ENCODE measurements around the gene ATP5PD. TPM values are rescaled to one million over a fixed set of nuclear protein-coding genes. Genes with fewer than 3 reads are reported as not detected.

Gene ATP5PD
- total RNA-seq (2014; rRNA removed; shearing (Covaris generic)), result 337 and 350 TPM in 2 replicates

DNA sequence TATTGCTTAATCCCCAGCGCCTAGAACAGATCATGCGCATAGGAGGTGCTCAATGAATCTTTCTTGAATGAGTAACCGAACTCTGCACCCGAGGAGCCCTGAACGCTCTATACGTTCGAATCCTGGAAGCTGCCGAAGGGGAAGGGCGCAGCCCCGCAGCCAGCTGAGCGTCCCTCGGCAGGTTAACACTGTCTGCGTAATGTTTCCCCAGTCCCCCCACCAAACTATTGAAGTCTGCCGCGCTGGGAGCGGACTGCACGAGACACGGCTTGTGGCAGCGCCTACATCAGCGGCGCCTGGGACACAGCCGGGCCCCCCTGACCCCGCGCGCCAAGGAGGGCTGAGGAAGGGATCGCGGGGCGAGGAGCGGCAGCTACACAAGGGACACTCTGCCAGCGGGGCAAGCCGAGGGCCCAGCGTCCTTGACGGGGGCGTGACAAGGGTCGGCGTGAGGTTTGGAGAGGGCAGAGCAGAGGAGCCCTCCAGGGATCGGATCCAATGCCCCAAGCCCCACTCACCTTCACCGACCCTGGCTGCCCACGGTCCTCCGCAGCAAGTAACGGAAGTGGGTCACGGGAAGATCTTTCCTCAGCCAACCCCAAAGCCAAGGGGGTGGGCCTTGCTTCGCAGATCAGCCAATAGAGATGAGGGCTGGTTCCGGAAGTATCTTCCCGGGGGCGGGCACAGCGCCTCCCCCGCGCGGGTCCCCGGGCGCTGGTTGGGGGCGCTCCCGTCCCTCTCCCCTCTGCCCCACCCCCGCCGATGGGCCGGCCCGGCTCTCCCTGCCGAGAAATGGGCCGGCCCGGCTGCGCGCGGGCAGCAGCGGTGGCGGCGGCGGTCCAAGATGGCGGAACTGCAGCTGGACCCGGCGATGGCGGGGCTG is at the start of gene ATP5PD, which contains the start of gene KCTD2:
Gene ATP5PD (minus strand): TSS at position 563 of the 883 bp plus-strand sequence. CDS start 4,319 bp downstream, outside the sequence.
Gene KCTD2 (plus strand): TSS at position 819 of the 883 bp plus-strand sequence. CDS start 26 bp downstream, at position 845.
- Histone ChIP-seq H3K4me3 (peak within 1 kb of the TSS; percentile 94), H3K27me3 (no peaks in the 10 kb centered on the region), H3K27ac (peak within 1 kb of the TSS; percentile 56), H3K4me1 (no peaks in the 10 kb centered on the region; the same call in 1 of the 2 replicates), H3K36me3 (peaks cover 17% of the 10 kb centered on the region), H3K9me3 (replicated peaks) (no peaks in the 10 kb centered on the region)
- DNase-seq, result peak; percentile 98 to 99

DNA sequence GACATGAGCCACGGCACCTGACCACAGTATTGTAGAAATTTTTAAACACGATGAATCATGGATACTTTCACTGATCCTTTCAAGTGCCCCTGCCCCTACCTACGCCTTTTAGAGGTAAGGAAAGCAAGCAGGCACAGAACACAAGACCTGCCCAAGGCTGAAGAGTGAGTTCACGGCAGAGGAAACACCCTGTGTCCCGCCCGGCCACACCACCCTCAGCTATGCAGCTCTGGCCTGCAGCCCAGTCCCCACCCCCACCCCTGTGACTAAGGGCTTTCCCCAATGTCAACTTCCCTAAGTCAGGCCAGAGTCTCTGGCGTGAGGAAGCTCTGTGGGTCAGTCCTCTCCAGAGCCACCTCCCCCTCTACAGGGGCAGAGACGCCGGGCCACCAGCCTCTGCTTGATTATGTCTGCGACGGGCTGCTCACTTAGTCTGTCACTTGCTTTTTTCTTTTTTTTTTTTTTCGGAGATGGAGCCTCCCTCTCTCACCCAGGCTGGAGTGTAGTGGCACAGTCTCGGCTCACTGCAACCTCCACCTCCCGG is 49.4 kb upstream of the ATP5PD start:
- peaks cover 15% of the 10 kb centered on the region for H3K4me1 ChIP-seq
- no peaks in the 10 kb centered on the region for H3K9me3 ChIP-seq (replicated peaks)
- DNase-seq, result peak; percentile 59 to 70
- H3K27me3 ChIP-seq, result no peaks in the 10 kb centered on the region
- H3K4me3 ChIP-seq, result no peak overlapping the region
- no peaks in the 10 kb centered on the region for H3K36me3 ChIP-seq
- no peak overlapping the region for H3K27ac ChIP-seq

DNA sequence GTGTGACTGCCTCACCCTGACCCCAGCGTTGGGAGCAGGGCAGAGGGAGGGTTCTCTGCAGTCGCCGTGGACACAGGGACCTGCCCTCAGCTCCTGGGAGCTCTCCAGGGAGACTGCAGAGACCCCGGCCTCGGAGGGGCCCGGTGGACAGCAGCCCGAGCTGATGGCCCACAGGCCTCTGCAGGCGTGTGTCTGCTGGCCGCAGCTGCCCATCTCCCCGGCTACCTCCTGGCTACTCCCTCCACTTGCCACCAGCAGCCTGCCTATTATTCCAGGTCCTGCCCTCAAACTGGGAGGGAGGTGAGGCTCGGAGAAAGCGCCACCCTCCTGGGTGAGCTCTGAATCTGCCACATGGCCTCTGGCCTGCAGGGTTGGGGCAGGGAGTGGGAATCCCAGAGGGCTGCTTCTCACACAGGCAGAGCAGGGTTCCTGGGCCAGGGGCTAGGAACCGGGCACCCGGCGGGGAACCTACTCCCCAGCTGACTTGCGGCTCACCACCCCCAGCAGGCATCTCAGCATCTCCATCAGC is 48.2 kb upstream of the ATP5PD start:
- Histone ChIP-seq H3K27me3 (no peaks in the 10 kb centered on the region), H3K27ac (no peak overlapping the region)

DNA sequence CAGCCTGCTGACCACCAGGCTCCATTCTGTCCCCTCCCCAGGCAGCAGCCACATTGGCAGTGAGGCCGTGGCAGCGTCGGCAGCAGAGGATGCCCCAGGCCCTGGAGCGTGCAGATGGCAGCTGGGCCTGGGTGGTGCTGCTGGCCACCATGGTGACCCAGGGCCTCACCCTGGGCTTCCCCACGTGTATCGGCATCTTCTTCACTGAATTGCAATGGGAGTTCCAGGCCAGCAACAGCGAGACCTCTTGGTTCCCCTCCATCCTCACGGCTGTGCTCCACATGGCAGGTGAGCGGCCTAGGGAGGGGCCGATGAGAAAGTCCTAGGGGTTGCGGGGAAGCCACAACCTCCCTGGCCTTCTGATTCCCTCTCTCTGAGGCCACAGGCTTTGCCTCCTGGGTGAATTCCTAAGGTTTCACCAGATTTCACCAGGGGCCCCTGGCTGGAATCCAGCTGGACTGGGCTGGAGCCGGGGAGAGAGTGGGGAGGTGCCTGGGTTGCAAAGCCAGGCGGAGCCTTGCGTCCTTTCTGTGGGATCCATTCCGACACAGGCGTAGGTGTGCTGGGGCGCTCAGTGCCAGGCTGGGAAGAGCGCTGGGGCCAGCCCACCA is 46.9 kb upstream of the ATP5PD start:
- Histone ChIP-seq H3K27ac (no peak overlapping the region), H3K4me1 (peaks cover 20% of the 10 kb centered on the region), H3K9me3 (replicated peaks) (no peaks in the 10 kb centered on the region), H3K36me3 (no peaks in the 10 kb centered on the region), H3K27me3 (no peaks in the 10 kb centered on the region), H3K4me3 (no peak overlapping the region)
- DNase-seq, result no peak

More for the DNA sequence above, 48.2 kb upstream of the ATP5PD start:
- Histone ChIP-seq H3K4me3 (no peak overlapping the region), H3K36me3 (no peaks in the 10 kb centered on the region), H3K4me1 (peaks cover 20% of the 10 kb centered on the region), H3K9me3 (replicated peaks) (no peaks in the 10 kb centered on the region)
- no peak for DNase-seq

DNA sequence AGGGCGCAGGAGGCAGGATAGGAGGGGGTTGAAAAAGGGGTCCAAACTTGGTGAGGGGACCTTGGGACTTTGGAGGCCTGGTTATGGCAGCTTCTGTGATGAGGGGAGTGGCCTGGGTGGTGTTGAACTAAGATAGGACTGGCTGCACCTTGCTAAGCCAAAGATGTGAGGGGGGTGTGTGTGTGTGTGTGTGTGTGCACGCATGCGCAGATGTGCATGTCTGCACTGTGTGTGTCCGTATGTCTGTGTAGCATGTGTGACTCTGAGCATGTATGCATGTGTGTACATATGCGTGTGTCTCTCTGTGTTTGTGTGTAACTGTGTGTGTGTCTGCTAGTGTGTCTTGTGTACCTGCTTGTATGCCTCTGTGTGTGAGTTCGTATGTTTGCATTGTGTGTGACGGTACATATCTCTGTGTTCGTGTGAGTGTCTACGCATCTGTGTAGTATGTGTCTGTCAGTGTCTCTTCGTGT is 45.1 kb upstream of the ATP5PD start:
- Histone ChIP-seq H3K4me3 (no peak overlapping the region), H3K4me1 (peaks cover 20% of the 10 kb centered on the region), H3K27me3 (no peaks in the 10 kb centered on the region), H3K27ac (no peak overlapping the region), H3K9me3 (replicated peaks) (no peaks in the 10 kb centered on the region), H3K36me3 (no peaks in the 10 kb centered on the region)
- DNase-seq, result no peak

DNA sequence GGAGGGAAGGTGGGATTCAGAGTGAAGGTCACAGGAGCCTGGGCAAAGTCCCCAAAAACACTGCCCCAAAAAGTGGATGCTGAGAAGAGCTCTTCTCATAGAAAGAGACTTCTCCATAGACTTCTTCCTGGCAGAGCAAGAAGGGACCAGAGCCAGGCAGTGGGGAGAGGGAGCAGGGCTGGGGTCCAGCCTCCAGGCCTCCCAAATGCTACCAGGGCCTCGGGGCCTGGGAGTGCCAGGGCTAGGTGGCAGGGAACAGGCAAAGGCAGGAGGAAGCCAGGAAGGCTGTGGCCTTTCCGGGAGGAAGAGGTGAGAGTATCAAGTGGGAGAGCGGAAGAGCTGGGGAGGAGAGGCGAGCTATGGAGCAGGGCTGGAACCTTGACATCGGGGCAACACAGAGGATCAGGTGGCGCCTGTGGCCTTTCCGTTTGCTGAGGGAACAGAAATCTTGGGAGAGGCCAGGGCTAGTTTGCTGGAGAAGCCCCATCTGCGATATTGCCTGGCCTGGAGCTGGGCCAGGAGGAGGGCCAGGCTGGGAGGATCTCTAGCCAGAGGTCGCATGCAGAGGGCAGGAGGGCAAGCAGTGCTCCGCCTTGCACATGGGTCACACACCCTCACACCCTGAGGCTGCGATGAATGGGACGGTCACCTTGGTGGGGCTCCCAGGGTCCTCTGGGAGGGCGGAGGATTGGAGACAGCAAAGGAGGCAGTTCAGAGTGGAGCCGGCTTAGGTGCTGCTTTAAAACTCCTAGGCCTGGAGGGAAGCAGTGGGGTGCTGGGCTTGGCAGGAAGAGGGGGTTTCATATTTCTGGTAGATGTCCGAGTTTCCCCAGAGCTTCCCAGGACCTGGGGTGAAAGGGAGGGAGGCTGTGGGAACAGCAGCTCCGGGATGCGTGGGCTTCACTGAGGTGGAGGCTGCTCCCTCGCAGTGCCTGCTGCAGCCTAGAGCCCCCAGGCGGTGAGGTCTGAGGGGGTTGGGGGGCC is 44.4 kb upstream of the ATP5PD start:
- DNase-seq, result peak; percentile 52 to 64
- H3K9me3 ChIP-seq (replicated peaks), result no peaks in the 10 kb centered on the region
- no peaks in the 10 kb centered on the region for H3K27me3 ChIP-seq
- no peak overlapping the region for H3K27ac ChIP-seq
- no peak overlapping the region for H3K4me3 ChIP-seq
- no peaks in the 10 kb centered on the region for H3K36me3 ChIP-seq
- peaks cover 18% of the 10 kb centered on the region for H3K4me1 ChIP-seq

DNA sequence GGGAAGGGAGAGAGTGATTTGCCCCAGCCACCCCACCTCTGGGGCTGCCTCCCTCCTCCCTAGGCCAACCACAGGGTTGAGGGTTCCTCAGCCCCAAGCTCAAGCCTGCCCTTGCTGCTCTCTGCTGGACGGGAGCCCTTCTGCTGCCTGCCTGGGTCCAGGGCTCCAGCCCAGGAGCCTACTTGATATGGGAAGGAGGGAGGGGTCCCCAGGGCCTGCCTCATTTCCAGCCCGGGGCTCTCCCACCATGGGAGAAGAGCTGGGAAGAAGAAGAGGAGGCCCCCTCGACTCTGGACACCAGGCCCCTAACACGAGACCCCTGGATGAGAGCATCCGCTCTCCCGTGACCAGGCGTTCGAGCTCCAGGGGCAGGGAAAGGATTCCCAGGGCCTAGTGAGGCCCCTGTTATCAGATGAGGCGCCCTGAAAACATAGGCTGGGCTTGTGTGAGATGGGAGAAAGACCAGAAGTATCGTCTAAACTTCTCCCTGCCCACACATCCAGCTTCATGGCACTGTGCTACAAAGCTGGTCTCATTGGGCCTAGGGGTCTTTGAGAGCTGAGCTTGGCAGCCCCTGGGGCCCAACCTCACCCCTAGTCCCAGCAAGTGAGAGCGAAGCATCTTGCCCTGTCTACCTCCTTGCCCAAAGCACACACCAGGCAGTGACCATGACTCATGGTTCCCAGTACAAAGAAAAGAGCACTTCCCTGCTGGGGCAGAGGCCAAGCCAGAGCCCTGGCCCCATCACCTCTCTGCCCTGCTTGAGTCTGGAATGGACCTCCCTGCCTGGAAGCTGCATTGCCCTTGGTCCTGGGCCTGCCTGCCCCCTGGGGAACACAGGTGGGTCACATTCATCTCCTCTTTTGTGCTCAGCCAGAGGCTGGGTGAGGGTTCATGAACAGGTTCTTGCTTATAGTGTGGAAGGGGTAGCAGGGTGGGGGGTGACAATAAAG is 42.0 kb upstream of the ATP5PD start:
- no peak for DNase-seq
- Histone ChIP-seq H3K9me3 (replicated peaks) (no peaks in the 10 kb centered on the region), H3K4me3 (no peak overlapping the region), H3K27ac (no peak overlapping the region), H3K36me3 (no peaks in the 10 kb centered on the region), H3K4me1 (peaks cover 20% of the 10 kb centered on the region), H3K27me3 (no peaks in the 10 kb centered on the region)

DNA sequence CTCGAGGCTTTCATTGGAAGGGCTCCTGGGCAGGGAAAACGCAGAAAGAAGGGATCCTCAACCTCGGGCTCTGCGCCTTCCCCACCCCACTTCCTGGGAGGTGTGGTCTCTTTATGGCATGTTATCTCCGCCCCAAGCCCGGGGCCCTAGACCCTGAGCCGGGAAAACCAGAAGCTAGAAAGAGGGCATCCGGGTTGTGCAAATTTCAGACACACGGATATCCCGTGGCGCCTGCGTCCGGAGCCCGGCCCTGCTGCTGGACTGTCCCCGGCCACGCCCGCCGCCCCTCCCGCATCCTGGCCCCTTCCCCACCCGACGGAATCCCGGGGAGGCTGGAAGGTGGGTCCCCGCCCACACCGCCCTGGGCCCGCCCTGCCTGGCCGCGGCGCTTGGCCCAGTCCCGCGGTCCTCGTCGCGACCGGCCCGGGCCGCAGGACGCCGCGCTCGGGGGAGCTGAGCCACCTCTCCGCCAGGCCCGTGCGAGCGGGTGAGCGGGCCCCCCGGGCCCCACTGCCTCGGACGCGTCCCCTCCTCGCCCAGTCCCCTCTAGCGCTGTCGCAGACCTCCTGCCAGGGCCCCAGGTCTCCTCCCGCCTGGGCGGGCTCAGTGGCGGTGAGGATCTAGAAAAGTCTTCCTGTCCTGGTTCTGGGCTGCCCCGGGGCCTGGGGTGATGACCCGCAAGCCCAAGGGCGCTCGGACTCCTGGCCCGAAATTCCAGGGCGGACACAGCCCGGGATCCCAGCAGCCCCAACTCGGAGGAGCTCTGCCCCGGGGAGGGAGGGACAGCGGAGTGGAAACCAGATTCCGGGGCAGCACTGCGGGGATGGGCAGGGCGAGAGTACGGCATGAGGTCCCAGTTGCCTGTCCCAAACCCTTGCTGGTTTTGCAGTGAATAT is 41.0 kb upstream of the ATP5PD start, which contains the start of gene SLC16A5:
Gene SLC16A5 (plus strand): TSS at position 397 of the 896 bp plus-strand sequence. CDS start 5,683 bp downstream, outside the sequence.
- Histone ChIP-seq H3K4me1 (peaks cover 21% of the 10 kb centered on the region), H3K4me3 (no peak within 1 kb of the TSS), H3K36me3 (no peaks in the 10 kb centered on the region), H3K9me3 (replicated peaks) (no peaks in the 10 kb centered on the region), H3K27ac (no peak within 1 kb of the TSS), H3K27me3 (no peaks in the 10 kb centered on the region)
- no peak for DNase-seq

DNA sequence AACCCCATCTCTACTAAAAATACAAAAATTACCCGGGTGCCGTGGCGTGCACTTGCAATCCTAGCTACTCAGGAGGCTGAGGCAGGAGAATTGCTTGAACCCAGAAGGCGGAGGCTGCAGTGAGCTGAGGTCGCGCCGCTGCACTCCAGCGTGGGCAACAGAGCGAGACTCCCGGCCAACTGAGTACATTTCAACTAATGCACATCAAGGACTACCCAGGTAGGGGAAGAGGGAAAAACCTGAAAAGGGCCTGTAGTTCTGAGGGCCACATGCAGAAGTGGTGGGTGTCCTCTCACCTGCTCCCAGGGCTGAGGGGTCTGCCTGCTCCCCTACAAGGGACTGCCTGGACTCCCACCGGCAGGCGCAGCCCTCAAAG is 40.4 kb upstream of the ATP5PD start:
- peaks cover 28% of the 10 kb centered on the region for H3K4me1 ChIP-seq
- no peak overlapping the region for H3K4me3 ChIP-seq
- no peaks in the 10 kb centered on the region for H3K9me3 ChIP-seq (replicated peaks)
- no peaks in the 10 kb centered on the region for H3K27me3 ChIP-seq
- DNase-seq, result no peak
- H3K36me3 ChIP-seq, result no peaks in the 10 kb centered on the region
- no peak overlapping the region for H3K27ac ChIP-seq

DNA sequence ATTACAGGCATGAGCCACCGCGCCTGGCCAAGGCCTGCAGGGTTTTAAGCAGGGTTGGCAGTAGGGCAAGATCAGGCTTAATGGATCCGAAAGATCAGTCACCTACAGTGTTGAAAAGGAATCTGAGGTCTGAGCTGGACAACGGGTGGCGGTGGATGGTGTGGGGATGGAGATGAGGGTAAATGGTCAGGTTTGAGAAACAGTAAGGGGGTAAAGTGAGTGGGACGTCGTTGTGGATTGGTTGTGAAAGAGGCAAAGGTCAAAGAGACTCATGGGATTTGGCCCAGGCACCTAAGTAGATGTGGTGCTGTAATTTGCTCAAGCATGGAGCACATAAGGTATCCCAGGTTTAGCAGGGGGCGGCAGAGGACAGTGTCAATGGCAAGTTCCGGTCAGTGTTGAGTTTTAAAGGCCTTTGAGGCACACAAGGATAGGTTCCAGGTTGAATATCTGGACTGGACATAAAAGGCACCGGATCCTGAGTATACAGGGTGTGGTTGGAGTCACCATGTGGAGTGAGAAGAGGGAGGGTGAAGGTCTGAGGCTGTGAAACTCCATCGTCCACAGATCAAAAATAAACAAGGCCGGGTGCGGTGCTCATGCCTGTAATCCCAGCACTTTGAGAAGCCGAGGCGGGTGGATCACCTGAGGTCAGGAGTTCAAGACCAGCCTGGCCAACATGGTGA is 39.9 kb upstream of the ATP5PD start:
- Histone ChIP-seq H3K4me3 (no peak overlapping the region), H3K36me3 (no peaks in the 10 kb centered on the region), H3K9me3 (replicated peaks) (no peaks in the 10 kb centered on the region)

DNA sequence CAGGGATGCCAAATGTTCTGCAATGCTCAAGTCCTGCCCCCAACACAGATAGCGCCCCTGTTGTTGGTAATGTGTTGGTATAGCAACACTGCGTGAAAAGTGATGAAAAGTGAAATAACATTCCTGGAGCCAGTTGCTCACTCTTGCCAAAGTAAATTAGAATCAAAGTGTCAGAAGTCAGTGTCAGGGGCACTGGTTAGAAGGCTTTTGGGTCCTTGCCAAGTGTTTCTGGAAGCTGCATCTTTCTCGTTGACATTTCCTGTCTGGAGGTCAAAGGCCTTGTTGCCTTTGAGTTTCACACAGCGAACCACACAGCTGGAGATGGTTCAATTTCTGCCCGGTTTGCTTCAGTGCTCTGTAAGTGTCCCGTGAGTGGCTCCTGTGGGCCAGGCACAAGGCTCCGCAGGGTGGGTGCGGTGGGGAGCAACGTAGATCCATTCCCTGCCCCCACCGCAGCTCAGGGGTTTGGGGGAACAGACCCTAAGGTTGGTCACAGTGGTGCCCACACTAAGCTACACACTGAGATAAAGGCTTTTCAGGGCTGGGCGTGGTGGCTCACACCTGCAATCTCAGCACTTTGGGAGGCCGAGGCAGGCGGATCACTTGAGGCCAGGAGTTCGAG is 37.4 kb upstream of the ATP5PD start:
- Histone ChIP-seq H3K27ac (no peak overlapping the region), H3K4me3 (no peak overlapping the region), H3K4me1 (peaks cover 39% of the 10 kb centered on the region), H3K36me3 (no peaks in the 10 kb centered on the region), H3K27me3 (no peaks in the 10 kb centered on the region), H3K9me3 (replicated peaks) (no peaks in the 10 kb centered on the region)
- DNase-seq, result peak in 1 of 2 experiments; percentile 52

More for the DNA sequence above, 39.9 kb upstream of the ATP5PD start:
- Histone ChIP-seq H3K4me1 (peaks cover 29% of the 10 kb centered on the region), H3K27me3 (no peaks in the 10 kb centered on the region), H3K27ac (no peak overlapping the region)
- DNase-seq, result no peak

All from SJCRH30 (cell line).